Measurements from ENCODE around the gene COQ6.
A peak's percentile ranks its signal among the peaks of the same experiment; 100 is the strongest.
"Not testable (repeated sequence)": the region's sequence is repeated elsewhere in the genome, so short reads cannot be mapped to it uniquely, and the experiment has no call there.

The COQ6 gene

DNA sequence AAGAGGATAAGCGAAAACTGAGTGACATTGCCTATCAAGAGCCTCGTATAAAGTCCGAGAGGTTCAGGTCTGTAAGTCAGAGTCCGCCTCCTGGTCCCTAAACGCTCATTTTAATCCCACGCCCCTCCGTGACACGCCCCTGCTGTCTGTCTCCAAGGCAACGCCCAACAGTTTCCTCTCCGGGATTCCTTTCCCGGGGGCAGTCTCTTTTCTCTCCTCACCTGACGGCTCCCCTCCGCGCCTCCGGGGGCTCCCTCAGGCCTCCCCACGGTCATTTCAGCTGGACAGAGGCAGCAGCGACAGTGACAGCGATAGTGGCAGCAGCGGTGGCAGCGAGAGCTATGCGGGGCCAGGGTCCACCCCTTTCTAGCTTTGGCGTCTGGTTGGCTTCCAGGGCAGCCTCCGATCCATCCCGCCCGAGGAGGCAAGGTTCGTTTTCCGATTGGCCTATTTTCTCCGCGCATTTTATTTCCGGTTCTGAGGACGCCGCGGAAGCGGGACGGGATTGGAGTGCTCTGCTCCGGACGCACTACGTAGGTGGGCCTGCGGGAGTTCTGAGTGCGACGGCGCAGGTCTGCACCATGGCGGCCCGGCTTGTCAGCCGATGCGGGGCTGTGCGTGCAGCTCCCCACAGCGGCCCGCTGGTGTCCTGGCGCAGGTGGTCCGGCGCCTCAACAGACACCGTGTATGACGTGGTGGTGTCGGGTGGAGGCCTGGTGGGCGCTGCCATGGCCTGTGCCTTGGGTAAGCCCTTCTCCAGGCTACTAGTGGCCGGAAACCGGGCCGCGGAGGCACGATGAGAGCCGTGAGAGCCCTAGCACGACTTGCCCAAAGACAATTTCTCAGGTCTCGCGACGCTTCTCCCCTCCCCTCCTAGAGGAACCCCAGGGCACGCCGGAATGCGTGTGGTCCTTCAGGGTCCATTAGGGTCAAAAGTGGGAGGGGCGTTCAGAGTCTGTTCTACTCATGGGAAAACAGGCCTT is at the start of gene COQ6, which contains the start of gene FAM161B:
TSS of gene COQ6 (plus strand) at position 551 of the 983 bp plus-strand sequence. CDS start at position 582, 31 bp downstream.
TSS of gene FAM161B (minus strand) at position 343 of the 983 bp plus-strand sequence. CDS start at position 275, 68 bp downstream.
- peak; percentile 96 for DNase-seq (ENCODE audit: low spot score)

DNA sequence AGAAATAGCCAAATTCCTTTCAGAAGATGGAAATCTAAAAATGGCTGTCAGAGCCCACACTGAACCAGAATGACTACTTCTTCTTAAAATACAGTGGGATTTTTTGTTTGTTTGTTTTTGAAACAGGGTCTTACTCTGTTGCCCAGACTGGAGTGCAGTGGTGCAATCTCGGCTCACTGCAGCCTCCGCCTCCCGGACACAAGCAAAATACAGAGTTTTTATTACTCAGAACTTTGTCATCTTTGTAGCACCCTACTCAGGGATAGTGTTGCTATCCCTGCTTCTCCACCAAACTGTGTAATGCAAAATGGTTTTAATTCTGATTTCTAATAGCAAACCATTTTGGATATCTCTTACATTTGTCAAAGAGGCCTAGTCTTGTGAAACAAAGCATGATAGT is 47.1 kb upstream of the COQ6 start:
- DNase-seq (ENCODE audit: low spot score), result no peak

DNA sequence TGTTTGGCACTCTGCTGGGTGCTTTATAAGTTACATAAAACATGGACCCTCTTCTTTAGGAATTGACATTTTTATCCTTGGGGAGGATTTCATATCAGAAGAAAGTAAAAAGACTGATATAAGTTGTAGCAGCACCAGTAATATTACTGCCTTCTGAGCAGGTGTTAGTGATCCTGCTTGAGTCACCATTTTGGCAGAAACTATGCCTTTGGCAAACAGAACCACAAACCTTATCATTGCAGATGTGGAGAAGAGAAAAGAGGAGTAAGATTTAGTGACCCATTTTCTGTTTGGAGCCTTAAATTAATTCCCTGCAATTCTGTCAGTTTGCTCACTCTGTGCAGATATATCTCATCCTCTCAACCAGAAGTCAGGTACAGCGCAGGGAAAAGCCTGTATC is 40.4 kb upstream of the COQ6 start:
- DNase-seq (ENCODE audit: low spot score), result no peak

DNA sequence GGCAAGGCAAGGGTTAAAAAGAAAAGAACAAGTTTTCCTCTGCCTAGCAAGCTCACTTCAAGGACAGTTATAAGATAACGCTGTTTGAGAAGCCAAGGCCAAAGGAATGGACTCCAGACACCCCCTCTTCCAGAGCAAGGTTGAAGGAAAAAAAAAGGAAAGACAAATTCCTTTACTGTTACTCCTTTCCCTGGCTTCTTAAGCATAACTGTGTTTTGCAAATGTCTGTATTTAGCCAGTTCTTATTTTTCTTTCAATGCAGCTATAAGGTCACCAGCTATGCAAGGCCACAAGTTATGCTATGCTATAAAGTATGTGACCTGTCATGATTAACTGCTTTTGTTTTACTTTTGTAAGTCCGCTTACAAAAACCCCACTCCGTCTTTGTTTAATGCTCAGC is 36.8 kb upstream of the COQ6 start:
- no peak for DNase-seq (ENCODE audit: low spot score)

DNA sequence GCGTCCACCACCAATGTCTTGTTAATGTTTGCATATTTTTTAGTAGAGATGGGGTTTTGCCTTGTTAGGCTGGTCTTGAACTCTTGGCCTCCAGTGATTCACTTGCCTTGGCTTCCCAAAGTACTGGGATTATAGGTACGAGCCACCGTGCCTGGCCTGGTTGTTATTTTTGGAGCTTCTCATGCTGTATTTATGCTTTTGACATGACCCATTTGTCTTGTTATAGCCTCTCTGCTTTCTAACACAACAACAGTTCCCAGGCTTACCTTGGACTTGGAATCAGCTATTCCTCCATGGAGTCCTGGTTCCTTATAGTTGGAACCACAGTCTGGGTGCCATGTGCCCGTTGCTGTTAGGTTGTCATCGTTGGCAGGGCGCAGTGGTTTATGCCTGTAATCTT is 33.8 kb upstream of the COQ6 start:
- DNase-seq (ENCODE audit: low spot score), result no peak

DNA sequence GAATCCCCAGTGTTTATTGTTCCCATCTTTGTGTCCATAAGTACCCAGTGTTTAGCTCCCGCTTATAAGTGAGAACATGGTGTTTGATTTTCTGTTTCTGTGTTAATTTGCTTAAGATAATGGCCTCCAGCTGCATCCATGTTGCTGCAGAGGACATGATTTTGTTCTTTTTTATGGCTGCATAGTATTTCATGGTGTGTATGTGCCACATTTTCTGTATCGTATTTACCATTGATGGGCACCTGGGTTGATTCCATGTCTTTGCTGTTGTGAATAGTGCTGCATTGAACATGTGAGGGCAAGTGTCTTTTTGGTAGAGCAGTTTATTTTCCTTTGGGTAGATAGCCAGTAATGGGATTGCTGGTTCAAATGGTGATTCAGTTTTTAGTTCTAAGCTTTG is 30.6 kb upstream of the COQ6 start:
- not testable (repeated sequence) for DNase-seq (ENCODE audit: low spot score)

DNA sequence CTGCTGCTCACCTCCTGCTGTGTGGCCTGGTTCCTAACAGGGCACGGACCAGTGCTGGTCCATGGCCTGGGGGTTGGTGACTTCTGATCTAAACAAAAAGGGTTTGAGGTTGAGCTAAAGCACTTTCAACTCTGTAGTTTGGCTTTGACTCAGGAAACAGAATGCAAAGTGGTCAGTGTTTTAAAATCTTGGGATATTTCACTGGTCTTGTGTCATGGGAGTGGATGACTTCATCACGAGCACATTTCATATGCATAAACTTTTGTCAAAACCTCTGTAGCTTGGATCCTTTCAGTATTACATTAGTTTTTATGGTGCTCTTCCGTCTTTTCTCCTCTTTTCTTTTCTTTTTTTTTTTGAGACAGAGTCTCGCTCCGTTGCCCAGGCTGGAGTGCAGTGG is 25.8 kb upstream of the COQ6 start:
- no peak for DNase-seq (ENCODE audit: low spot score)

DNA sequence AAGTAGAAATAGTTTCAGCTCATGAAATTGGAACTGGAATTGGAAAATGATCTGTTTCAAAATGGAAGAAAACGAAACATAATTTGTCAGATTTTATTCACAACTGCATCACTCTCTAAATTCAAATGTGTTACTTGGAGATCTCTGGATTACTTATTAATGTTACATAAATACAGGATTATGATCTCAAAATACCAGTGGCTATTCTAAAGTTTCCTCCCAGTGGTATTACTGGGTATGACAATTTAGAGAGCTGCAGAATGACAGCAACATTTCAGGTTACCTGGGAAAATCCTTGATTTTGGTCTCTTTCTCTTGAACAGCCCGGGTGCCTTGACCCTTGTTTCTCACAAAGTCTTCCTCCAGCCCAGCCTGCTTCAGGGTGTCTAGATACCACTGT is 14.4 kb upstream of the COQ6 start:
- no peak for DNase-seq (ENCODE audit: low spot score)

DNA sequence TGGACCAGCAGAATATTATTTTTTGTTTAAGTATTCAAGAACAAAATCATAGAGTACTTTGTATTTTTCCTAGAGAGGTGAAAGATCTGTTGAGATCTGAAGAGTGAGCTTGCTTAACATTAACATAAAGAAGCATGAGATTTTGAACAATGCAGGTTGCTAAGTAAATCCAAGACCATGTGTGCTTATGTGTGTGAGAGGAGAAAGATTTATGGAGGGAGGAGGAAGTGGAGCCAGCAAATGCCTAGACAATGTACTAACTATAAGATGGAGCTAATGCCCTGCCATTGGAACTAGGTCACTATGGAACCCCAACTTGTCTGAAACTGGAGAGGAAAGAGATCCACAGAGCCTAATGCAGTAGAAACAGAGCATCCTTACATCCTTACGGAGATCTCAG is 13.6 kb upstream of the COQ6 start:
- no peak for DNase-seq (ENCODE audit: low spot score)

DNA sequence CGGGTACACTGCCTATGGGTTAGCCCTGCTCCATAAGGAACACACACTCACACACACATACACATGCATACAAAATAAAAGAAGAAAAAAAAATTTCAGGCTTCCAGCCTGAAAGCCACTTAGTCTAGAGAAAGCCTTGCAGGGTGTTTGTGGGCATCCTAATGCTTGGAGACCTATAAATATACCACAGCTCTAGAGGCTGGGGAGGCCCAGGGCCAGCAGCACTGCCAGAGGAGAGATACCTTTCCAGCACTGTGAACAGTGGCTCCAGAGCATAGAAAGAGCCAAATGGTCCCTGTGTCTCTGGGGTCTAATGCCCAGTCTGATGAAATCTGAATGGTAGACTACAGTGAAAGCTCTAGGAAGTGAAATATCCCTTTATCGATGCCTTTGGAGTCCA is 13.1 kb upstream of the COQ6 start:
- DNase-seq (ENCODE audit: low spot score), result no peak

DNA sequence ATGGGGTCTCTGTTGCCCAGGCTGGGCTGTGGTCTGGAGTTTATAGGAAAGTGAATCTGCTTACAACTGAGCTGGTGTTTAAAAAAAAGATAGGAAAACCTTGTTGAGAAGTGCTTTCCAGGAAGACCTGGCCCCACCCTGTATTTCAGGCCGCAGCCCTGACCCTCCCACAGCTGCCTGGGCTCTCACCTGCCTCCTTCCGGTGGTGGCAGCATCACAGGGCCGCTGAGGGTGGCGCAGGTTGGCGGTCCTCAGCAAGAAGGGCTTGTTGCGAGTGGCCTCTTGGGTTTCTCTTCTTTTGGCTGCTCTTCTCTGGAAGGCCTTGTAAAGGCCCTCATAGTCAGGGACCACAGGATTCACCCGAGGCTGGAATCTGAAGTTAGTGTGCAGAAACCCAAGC is 7.9 kb upstream of the COQ6 start:
- no peak for DNase-seq (ENCODE audit: low spot score)

DNA sequence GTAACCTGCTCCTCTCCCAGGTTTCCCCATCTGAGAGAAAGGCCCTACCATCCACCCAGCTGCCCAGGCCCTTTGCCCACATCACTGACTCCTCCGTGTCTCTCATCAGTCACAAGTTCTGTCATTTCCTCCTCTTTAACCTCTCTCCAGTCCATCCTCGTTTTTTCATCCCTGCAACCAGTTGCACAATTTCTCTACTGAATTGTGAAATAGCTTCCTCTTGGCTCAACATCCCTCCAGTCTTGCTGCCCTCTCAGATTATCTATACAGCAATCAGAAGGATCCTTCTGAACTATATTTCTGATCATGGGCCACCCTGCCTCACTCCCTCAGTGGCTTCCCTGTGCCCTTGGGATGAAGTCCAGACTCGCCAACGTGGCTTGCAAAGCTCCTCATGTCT is 7.0 kb upstream of the COQ6 start:
- DNase-seq (ENCODE audit: low spot score), result no peak

DNA sequence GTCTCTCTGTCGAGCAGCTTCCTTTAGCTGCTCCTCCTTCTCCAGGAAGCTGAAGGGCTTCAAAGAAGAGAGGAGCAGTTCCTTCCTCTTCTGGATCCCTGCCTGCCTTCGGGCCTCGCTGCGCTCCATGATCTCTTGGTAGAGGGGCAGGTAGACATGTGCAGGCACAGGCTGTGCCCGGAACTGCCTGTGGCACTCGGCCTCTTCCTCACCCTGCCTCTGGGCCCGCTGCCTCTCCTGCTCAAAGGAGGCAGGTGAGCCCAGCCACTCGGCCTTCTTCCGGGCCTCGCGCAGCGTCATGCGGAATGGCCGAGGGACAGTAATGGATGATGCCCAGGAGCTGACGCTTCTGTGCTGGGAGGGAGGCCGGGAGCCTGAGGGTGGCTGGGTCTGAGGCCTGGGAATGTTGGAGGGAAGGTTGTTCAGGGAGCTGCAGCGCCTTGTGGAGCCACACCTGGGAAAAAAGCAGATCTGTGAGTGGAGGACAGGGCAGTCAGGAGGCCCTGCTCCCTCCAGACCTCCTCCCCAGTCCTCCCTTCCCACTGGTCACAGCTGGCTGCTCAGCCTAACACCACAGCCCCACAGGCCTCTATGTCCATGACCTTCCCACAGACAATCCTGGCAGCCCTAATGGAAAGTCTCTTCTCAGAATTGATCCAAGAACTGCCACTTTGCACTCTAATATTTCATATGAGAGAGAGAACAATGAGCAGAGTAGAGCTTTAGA is 5.5 kb upstream of the COQ6 start:
- no peak for DNase-seq (ENCODE audit: low spot score)

DNA sequence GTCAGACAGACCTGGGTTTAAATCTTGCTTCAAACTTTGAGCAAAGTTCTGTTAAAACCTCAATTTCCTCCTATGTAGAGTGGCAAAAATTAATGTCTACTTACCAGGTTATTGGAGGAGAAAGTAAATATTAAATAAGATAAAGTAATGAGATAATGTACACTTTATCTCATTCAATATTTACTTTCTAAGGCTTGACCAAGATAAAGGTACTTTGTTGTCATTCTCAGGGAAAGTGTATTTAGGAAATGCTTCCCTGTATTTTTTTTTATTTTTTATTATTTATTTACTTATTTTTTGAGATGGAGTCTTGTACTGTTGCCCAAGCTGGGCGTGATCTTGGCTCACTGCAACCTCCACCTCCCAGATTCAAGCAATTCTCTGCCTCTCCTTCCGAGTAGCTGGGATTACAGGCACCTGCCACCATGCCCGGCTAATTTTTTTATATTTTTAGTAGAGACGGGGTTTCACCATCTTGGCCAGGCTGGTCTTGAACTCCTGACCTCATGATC is 4.9 kb upstream of the COQ6 start:
- no peak for DNase-seq (ENCODE audit: low spot score)

DNA sequence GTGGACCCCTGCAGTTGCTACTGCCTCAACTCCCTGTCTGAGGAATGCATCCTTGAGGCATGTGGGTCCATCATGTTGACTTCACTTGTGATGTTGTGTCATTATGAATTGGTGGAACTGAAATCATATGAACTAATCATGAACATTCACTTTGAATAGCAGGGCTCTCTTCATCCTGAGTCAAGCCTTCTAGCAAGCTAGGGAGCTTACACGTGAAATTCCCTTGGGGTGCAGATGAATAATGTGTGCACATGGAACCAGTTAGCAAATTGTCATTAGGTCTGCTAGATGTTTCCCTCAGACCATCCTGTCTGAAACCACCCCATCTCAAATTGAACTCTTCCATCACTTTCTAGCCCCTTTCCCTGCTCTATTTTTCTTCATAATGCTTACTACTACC is 3.6 kb downstream of the COQ6 start:
- DNase-seq (ENCODE audit: low spot score), result no peak

DNA sequence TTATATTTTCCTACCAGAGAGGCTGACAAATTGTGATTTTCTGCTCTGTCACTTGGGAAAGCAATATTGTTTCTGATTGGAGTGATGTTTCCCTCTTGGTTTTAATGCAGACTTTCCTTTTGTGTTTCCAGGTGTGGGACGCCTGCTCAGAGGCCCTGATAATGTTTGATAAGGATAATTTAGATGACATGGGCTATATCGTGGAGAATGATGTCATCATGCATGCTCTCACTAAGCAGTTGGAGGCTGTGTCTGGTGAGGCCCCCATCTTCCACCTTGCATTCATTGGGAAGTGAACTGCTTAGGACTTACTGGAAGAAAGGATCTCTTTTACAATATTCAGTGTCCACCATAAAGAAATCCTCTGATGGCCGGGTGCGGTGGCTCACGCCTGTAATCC is 5.6 kb downstream of the COQ6 start:
- DNase-seq (ENCODE audit: low spot score), result no peak

DNA sequence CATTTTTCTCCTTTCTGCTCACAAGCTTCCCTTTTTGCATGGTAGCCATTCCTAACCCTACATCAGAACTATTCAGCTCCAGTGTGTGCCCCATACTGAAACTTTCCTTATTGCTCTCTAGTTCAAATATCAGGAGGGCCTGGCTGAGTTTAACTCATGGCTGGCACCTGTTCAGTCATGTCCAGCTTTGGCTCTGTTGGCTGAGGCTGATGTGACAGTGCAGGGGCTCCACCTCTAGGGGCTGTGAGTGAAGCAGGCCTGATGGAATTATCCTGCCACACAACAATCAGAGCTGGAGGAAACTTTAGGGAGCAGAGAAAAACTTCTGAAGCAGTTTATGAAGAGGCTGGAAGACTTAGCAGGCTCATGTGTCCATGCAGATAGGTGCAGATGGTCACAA is 8.5 kb downstream of the COQ6 start:
- DNase-seq (ENCODE audit: low spot score), result no peak

DNA sequence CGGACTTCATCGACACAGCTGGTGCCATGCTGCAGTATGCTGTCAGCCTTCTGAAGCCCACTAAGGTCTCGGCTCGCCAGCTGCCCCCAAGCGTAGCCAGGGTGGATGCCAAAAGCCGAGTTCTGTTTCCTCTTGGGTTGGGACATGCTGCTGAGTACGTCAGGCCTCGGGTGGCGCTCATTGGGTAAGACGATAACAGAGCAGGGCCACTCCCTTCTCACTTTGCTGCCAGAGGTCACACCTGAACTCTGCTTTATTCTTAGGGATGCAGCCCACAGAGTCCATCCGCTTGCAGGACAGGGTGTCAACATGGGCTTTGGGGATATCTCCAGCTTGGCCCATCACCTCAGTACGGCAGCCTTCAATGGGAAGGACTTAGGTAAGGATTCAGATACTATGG is 11.1 kb downstream of the COQ6 start:
- DNase-seq (ENCODE audit: low spot score), result no peak

DNA sequence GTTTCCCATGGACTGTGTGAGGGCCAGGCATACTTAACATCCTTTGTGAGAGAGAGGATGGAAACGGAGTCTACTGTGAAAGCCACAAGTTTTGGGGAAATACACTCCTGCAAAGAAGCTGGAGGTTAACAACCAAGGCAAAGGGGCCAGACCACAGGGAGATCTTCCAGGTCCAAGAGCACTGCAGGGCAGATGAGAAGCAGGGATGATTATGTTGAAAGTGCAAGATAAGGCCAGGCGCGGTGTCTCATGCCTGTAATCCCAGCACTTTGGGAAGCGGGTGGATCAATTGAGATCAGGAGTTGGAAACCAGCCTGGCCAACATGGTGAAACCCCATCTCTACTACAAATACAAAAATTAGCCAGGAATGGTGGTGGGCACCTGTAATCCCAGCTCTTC is 15.1 kb downstream of the COQ6 start:
- no peak for DNase-seq (ENCODE audit: low spot score)

DNA sequence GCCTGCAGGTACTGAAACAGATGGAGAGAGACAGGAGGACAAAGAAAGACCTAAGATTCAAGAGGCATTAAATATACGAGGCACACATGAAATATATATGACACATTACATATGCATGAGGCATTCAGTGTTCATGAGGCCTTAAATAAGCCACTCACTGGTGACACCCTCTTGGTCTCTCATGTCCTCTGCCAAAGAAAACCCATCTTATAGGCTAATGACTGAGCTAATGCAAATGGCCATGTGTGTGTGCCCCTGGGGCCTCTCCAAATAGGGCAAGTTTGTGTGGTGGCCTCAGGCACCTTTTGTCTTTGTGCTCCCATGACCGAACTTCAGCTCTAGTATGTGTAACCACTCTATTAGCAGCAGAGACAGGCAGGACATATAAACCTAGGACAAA is 18.8 kb downstream of the COQ6 start:
- DNase-seq (ENCODE audit: low spot score), result no peak

DNA sequence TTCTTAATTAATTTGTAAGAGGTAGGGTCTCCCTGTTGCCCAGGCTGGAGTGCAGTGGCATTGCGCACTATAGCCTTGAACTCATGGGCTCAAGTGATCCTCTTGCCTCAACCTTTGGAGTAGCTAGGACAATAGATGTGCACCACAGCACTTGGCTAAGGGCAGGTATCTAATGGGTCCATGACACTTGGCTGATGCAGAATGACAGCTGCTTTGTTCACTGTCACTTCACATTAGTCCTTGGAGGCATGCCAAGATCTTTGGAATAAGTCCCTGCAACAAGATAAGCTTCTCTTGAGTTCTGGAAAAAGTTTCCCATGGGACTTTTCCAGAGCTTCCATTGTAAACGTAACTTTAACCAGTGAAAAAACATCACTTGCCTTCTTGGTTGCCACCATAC is 23.4 kb downstream of the COQ6 start:
- no peak for DNase-seq (ENCODE audit: low spot score)

DNA sequence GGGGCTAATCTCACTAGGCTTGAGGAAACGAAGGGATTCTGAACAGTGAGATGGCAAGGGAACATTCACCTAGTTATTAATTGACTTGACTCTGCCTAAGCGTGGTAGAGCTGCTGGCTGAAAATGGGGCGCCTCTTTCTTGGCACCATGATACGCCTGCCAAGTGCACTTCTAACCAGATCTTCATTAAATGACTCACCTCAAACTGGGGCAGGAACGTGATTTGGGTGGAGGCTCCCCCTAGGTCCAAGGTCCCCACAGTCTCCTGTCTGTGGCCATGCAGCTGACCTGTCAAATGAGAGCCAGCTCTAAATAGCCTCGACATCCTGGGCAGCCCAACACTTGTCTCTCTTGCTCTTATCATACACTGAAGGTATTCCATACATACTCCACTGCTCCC is 26.0 kb downstream of the COQ6 start:
- no peak for DNase-seq (ENCODE audit: low spot score)

DNA sequence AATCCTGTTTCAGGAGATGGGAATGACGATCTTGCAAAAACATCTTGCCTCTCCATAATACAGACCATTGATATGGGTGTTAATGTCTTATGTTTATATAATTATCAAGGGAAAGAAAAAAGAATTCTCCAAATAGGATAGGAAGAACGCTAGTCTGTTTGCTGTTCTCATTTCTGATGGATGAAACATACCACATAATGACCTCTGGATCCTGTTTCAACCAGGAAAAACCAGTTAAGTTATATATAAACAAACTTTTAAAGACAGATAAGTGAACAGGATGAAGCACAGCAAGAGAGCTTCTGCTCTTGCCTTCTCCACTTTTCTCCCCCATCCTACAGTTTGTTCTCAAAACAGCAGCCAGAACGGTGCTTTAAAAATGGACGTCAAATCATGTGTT is 27.8 kb downstream of the COQ6 start:
- no peak for DNase-seq (ENCODE audit: low spot score)
